B cell (primary cell): ENCODE measurements around the gene HSP90AB1.

Experiments
- EZH2 ChIP-seq: IDR thresholded peaks from 2 replicates; pipeline ENCODE4 v1.6.1; 2012; ENCODE audit warnings: borderline replicate concordance, low read depth, mild to moderate bottlenecking, moderate library complexity, low read length; ENCODE audit not compliant: insufficient read depth, poor library complexity, severe bottlenecking
- TF ChIP-seq, protein P1 (sequence below): fragments of 200-600 bp; IDR thresholded peaks from one replicate; pipeline ENCODE4 v1.8.0; 2022; ENCODE audit warnings: antibody characterized with exemption, mild to moderate bottlenecking

DNA sequence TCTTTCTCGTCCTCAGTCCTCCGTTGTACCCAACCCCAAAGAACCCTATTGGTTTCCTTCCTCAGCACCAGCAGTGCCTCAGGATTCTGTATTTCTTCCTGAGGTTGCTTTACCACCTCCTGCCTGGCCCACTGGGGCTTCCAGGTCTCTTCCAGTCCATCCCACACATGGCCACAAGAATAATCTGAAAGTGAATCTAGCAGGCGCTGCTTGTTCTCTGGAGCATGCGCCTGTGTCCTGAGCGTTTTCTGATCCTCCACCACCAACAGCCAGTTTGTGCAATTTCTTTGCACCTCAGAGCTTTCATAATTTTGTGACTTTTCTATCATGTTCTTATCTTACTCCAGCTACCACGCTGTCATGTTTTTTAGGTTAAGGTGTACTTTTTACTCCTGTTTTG lies 11.6 kb upstream of the HSP90AB1 start:
- TF ChIP-seq, protein P1, sequence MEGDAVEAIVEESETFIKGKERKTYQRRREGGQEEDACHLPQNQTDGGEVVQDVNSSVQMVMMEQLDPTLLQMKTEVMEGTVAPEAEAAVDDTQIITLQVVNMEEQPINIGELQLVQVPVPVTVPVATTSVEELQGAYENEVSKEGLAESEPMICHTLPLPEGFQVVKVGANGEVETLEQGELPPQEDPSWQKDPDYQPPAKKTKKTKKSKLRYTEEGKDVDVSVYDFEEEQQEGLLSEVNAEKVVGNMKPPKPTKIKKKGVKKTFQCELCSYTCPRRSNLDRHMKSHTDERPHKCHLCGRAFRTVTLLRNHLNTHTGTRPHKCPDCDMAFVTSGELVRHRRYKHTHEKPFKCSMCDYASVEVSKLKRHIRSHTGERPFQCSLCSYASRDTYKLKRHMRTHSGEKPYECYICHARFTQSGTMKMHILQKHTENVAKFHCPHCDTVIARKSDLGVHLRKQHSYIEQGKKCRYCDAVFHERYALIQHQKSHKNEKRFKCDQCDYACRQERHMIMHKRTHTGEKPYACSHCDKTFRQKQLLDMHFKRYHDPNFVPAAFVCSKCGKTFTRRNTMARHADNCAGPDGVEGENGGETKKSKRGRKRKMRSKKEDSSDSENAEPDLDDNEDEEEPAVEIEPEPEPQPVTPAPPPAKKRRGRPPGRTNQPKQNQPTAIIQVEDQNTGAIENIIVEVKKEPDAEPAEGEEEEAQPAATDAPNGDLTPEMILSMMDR: no peak
- no peak for TF ChIP-seq EZH2
